DMS53 treated with DMSO at 0.1 percent for 48 hours (cell line): ENCODE data around the gene TMEM26.
A peak's percentile ranks its signal among the peaks of the same experiment; 100 is the strongest.

Experiments
- DNase-seq: peaks from one replicate; lab custom pipeline; 2025; ENCODE audit not compliant: unreplicated experiment; lab: John Stamatoyannopoulos, UW

Gene TMEM26

GRCh38 chr10:61452655-61453641, at the start of gene TMEM26:
TSS of gene TMEM26 (minus strand) at chr10:61453381. CDS start at chr10:61453081, 300 bp downstream.
- DNase-seq: peak; percentile 3

- no peak for DNase-seq
These were observed 47.3 kb upstream of the TMEM26 start for GRCh38 chr10:61500460-61500859.

- DNase-seq: no peak
These were observed 39.3 kb upstream of the TMEM26 start for GRCh38 chr10:61492364-61492995.

- no peak for DNase-seq
These were observed 34.3 kb upstream of the TMEM26 start for GRCh38 chr10:61487506-61487905.

- DNase-seq: no peak
These were observed 33.7 kb upstream of the TMEM26 start for GRCh38 chr10:61486738-61487396.

- DNase-seq: no peak
These were observed 33.1 kb upstream of the TMEM26 start for GRCh38 chr10:61486251-61486650.

GRCh38 chr10:61481597-61481996, 28.4 kb upstream of the TMEM26 start:
- DNase-seq: no peak

- no peak for DNase-seq
These were observed 27.0 kb upstream of the TMEM26 start for GRCh38 chr10:61480208-61480607.

- DNase-seq: no peak
These were observed 25.6 kb upstream of the TMEM26 start for GRCh38 chr10:61478621-61479312.

- DNase-seq: peak; percentile 53
These were observed 24.3 kb upstream of the TMEM26 start for GRCh38 chr10:61477451-61477850.

GRCh38 chr10:61476529-61476928, 23.3 kb upstream of the TMEM26 start:
- no peak for DNase-seq

GRCh38 chr10:61475449-61475873, 22.3 kb upstream of the TMEM26 start:
- DNase-seq: no peak

- no peak for DNase-seq
These were observed 19.0 kb upstream of the TMEM26 start for GRCh38 chr10:61472090-61472674.

GRCh38 chr10:61471491-61471890, 18.3 kb upstream of the TMEM26 start:
- no peak for DNase-seq

- DNase-seq: no peak
These were observed 17.6 kb upstream of the TMEM26 start for GRCh38 chr10:61470740-61471139.

GRCh38 chr10:61465901-61466632, 12.9 kb upstream of the TMEM26 start:
- no peak for DNase-seq

GRCh38 chr10:61465171-61465496, 12.0 kb upstream of the TMEM26 start:
- no peak for DNase-seq

GRCh38 chr10:61464461-61465170, 11.4 kb upstream of the TMEM26 start:
- DNase-seq: no peak
